SHP77 (cell line): ENCODE measurements around the gene MFN2.
"Not testable (repeated sequence)": the region's sequence is repeated elsewhere in the genome, so short reads cannot be mapped to it uniquely, and the experiment has no call there.

ENCODE experiments used
- DNase-seq, 2 experiments: peaks; one replicate each; lab custom pipeline; 2025; lab: John Stamatoyannopoulos, UW

MFN2 gene

DNA sequence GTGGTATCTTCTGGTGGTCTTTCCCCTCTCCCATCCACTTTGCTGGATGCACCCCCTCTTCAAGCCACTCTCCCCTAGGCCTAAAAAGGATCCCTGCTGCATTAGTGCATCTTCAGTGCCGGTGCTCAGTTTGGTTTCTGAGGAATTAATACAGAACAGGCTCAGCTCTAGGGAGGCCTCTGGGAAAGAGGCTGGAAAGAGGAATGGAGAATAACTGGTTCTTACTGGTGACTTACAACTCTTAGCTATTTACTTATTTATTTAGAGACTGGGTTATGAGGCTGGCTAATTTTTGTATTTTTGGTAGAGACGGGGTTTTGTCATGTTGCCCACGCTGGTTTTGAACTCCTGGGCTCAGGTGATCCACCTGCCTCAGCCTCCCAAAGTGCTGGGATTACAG lies 19.0 kb downstream of the MFN2 start:
- DNase-seq, result no peak

DNA sequence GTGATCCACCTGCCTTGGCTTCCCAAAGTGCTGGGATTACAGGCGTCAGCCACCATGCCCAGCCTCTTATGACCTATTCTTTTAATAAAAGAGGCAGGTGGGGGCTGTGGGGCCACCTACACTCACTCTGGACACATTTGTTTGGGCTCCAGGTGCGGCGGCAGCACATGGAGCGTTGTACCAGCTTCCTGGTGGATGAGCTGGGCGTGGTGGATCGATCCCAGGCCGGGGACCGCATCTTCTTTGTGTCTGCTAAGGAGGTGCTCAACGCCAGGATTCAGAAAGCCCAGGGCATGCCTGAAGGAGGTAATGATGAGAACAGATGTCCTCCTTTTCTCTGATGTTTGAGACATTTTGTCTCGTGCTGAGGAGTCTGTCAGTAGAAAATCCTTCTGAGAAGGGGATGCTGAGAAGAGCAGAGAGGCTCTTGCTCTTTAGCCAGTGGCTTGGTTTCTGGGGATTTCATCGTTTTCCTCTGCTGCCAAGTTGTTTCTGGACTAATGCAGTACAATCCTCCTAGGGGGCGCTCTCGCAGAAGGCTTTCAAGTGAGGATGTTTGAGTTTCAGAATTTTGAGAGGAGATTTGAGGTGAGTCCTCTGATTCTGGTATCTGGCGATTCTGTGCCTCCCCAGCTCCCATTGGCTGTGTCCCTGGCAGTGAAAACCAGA lies 21.1 kb downstream of the MFN2 start:
- DNase-seq, result peak; percentile 1 to 4

DNA sequence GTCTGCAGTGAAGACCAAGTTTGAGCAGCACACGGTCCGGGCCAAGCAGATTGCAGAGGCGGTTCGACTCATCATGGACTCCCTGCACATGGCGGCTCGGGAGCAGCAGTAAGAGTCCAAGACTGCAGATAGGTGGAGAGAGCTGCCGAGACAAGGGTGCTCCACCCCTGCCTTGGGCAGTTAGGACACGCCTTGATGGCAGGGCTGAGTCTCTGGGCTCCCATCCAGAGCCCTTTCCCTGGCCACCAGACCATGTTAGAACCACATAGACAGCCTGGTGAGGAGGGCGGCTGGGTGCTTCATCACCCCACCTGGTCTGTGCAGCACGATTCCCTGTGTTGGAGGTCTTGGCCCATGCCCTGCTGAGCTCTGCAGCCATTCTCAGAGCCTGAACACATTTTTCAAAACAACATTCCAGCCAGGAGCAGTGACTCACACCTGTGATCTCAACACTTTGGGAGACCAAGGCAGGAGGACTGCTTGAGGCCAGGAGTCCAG lies 21.8 kb downstream of the MFN2 start:
- DNase-seq, result no peak

DNA sequence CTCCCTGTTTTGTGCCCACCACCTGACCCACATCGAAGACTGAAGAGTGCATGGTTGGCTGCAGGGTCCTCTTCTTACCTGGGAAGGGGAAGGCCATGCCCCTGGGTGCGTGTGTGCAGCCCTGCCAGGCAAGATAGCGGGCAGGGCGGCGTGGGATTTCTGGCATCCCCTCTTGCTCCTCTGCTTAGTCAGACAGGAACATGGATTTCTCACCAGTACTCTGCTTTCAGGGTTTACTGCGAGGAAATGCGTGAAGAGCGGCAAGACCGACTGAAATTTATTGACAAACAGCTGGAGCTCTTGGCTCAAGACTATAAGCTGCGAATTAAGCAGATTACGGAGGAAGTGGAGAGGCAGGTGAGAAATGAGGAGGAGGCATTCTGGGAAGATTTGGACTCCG lies 23.5 kb downstream of the MFN2 start:
- no peak for DNase-seq

DNA sequence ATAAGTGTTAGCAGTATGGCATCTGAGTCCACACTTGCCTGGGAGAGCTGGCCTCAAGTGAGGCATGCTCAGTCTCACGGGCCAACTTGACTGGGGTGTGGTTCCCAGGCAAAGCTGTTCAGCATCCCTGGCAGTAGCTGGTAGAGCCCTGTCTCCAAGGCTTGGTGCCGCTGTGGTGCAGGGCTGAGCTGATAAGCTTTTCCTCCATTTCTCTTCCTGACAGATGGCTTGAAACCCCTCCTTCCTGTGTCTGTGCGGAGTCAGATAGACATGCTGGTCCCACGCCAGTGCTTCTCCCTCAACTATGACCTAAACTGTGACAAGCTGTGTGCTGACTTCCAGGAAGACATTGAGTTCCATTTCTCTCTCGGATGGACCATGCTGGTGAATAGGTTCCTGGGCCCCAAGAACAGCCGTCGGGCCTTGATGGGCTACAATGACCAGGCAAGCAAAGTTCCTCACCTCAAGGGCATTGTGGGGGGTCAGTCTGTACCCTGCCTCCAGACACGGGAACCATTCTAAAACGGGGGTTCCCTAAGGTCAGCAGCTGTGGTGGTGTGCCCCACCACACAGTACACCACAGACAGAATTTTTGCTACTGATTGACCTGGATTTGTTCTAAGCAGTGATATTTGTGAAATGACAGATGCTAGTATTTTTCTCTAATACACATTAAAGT lies 25.4 kb downstream of the MFN2 start:
- no peak for DNase-seq

DNA sequence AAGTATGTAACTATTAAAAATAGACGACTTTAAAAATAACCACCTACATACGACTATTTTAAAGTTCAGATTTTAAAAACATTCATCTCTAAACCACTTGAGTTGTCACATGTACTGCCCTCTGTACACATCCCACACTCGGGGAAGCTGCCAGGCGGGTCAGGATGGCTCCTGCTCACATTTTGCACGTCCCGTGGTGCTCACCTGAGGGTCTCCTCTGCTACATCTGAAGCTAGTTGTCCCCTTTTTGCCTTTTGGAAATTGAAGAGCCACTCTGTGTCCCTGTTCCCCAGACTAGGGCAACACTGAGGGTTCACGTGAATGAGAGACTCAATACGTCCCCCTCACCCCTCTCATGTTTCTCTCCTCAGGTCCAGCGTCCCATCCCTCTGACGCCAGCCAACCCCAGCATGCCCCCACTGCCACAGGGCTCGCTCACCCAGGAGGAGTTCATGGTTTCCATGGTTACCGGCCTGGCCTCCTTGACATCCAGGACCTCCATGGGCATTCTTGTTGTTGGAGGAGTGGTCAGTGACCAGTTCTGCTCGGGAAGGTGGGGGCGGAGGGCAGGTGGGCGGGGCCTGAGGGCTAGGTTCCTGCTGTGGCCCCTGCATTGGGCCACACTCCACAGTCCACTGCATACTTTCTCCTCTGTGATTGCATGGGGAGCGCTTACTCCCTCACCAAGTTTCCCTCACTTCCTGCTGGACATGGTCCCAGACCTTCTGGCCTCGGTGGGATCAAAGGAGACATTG lies 26.1 kb downstream of the MFN2 start:
- DNase-seq, result no peak

DNA sequence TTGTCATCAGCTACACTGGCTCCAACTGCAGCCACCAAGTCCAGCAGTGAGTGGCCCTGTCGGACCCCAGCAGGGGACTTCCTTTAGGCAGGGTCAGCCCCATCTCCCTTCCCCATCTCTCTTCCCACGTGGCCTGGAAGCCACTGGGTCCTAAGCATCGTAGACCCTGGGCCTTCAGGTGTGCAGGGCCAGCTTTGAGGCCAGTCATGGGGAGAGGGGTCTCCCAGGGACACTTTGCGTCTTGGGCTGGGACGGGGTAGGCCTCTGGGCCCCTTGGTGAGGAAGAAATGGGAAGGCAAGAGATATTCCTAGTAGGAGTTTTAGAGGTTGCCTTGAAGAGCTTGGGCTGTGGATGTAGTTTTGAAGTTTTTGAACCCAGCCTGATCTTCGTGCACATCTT lies 27.0 kb downstream of the MFN2 start:
- no peak for DNase-seq

DNA sequence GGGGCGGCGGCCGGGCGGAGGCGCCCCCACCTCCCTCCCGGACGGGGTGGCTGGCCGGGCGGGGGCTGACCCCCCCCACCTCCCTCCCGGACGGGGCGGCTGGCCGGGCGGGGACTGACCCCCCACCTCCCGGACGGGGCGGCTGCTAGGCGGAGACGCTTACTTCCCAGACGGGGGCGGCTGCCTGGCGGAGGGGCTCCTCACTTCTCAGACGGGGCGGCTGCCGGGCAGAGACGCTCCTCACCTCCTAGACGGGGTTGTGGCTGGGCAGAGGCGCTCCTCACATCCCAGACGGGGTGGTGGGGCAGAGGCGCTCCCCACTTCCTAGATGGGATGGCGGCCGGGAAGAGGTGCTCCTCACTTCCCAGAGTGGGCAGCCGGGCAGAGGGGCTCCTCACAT lies 28.1 kb downstream of the MFN2 start:
- not testable (repeated sequence) for DNase-seq

DNA sequence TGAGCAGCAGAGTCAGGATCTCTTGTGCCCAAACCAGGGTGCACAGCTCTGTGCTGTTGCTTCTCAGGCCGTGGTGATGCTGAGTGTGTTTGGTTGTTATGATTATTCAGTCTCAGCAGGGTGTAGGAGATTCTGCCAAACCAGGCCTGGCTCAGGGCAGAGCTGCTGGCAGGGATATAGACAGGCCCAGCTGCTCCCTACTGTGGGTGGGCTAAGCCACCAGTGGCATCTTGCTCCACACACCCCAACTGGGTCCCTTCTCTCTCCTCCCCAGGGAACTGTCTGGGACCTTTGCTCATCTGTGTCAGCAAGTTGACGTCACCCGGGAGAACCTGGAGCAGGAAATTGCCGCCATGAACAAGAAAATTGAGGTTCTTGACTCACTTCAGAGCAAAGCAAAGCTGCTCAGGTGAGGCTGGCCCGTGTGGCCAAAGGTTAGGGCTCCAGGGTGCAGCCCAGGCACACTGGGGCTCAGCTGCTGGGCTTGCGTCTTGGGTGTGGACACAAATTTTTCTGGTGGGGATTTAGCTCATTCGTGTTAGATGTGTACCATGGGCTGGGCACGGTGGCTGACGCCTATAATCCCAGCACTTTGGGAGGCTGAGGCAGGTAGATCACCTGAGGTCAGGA lies 29.2 kb downstream of the MFN2 start:
- no peak for DNase-seq

DNA sequence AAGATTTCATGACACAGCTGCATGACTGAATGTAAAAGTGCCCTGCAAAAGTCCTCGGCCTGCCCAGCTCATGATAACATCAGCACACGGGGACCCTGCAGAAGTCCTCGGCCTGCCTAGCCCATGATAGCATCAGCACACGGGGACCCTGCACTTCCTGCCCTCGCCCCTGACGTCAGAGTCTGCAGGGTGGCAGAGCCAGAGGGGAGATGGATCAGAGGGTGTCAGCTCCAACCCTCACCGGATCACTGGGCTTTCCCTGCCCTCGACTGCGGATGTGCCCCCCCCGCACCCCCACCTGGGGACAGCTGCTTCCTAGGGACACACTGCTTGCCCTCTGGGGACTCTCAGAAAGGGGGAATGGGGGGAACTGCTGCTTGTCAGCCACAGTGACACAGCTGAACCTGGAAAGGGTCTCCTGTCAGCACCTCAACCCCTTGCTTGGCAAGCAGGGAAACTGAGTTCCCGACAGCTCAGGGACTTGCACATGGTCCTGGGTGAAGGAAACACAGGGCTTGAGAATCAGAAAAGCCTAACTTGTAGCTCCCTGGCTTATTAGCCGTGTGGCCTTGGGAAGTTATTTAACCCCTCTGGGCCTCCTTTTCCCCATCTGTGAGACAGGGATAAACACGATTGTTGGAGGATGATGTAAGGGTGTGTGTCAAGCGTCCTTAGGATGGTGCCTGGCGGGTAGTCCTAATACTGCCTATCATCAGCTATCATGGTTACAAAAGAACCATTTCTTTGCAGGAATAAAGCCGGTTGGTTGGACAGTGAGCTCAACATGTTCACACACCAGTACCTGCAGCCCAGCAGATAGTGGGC lies 30.7 kb downstream of the MFN2 start:
- DNase-seq, result no peak

DNA sequence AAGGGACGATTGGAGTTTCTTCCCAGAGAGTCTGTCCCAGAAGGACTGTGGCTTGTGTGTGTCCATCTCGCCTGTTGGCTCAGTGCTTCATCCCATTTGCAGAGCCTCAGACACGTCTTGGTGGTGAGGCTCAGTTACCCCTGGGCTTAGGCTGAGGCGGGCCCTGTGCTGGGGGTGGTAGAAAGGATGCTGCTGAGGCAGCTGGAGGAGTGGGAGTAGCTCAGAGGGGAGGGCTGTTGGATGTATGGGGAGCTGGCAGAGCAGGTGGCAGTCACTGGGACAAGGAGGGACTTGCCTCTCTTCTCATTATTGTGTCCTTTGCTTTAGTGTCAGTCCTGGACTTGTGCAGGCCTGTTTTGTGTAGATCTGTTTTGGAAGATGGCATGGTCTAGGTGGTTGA lies 31.8 kb downstream of the MFN2 start:
- DNase-seq, result no peak

DNA sequence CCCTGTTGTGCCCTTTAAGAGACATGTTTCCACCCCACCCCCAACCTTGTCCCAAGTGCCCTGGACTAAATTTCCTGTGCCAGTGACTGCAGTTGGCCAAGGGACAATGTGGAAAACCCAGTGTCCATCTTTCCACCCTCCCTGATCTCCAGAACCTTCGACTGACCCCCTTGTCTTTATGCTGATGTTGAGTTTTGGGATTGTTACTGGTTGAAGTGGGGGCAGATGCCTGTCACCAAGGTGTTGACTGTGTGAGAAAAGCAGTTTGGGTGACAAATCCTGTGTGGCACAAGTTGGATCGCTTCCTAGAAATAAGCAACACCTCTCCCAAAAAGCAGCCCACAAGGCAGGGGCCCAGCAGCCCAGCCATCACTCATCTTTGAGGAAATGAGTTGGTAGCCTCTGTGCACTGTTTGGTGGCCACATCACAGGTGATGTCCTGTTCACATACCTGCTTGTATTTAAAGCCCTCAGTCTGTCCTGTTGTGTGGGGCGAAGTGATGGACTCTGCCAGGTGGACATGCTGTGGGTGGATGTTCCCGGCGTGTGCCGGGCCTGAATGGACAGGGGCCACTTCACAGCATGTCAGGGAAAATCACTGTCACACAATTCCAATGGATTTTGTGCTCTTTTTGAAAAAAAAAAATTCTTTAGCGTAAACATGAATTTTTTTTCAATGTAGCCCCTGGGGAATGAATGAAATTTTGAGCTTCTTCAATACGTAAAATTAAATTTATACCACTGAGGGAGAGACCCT lies 32.5 kb downstream of the MFN2 start:
- DNase-seq, result no peak

DNA sequence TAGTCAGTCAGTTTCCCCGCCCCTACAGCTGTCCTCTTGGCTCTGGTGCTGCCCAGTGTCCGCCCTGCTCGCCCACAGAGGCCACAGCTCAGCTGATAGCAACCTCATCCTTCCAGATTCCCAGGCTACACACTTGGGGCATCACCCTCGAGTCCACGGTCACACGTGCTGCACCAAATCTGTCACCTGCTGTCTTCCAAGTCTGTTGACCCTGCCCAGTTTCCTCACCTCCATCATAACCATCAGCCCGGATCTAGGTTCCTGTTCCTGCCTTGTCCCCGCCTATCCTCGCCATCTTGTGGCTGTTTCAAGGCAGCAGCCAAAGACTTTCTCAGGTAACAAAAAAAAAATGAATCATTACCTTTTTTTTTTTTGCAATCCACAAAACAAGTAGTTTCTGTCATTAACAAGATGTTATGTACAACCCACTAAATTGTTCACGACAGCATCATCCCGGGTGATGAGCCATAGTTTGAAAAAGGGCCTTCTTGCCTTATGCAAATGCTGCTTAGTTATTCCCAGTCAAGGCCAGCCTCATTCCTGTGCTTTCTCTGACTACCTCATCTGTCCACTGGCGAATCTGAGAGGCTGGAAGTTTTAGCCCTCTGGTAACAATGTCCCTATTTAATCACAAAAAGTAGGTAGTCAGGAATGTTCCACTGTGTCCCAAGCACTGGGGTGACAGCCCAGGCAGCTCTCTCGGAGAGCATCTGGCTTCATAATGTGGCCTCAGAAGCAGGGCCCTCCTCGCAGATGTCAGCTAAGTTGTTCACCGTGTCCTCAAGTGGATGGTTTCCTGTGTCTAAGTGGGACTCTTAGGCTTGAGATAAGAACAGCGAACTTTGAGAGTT lies 34.1 kb downstream of the MFN2 start:
- DNase-seq, result no peak

DNA sequence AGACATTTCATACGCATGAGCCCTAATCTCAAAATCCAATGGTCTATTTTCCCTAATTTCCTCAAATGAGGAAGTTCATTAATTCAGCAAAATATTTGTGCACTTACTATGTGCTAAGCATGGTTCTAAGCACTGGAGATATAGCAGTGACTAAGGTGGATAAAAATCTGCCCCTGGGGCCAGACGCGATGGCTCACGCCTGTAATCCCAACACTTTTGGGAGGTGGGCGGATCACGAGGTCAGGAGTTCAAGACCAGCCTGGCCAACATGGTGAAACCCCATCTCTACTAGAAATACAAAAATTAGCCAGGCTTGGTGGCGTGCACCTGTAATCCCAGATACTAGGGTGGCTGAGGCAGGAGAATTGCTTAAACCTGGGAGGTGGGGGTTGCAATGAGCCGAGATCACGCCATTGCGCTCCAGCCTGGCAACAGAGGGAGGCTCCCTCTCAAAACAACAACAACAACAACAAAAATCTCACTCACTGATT lies 34.8 kb downstream of the MFN2 start:
- DNase-seq, result no peak

DNA sequence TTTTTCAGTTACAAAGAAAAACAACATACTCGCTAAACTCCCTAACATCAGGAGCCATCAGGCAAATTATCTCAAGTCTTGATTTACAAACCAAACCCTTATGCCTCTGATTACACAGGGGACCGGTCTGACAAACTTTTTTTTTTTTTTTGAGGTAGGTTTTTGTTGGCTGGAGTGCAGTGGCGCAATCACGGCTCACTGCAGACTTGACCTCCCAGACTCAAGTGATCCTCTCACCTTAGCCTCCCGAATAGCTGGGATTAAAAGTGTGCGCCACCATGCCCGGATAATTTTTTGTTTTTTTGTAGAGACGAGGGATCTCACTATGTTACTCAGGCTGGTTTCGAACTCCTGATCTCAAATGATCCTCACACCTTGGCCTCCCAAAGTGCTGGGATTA lies 35.3 kb downstream of the MFN2 start:
- DNase-seq, result no peak

DNA sequence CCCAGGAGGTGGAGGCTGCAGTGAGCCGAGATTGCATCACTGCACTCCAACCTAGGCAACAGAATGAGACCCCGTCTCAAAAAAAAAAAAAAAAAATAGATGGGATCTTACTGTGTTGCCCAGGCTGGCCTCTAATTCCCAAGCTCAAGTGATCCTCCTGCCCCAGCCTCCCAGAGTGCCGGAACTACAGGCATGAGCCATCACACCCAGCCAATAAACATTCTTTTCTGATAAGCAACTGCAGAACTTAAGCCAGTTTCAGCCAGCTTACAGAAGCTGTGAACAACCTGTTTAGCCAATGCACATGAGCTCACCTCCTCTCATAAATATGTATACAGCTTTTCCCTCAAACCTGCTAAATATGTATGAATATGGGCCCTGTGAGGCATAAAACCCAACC lies 35.9 kb downstream of the MFN2 start:
- DNase-seq, result no peak

DNA sequence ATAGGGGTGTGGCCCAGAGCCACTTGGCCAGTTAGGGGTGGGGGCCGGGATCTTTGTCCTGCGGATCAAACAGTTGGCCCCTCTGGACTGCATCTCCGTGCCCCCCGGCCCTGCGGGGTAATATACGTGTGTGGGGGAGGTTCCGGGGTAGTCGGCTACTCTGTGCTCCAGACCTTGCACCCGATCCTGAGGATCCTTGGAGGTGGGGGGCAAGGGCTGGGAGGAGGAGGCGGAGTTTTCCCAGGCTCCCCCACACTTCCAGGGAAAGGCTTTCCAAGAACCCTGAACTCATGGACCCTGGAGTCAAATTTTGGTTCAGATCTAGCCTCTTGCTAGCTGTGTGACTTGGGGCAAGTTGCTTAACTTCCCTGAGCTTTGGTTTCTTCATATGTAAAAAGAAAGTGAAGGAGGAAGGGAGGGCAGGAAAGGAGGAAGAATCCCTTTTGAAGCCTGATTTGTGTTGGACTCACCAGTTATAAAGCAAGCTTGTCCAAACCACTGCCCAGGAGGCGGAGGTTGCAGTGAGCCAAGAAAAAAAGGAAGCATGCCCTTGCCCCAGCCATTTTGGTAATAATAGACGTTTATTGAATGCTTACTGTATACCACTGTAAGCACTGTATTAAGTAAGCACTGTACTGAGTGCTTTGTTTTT lies 39.7 kb downstream of the MFN2 start:
- no peak for DNase-seq

DNA sequence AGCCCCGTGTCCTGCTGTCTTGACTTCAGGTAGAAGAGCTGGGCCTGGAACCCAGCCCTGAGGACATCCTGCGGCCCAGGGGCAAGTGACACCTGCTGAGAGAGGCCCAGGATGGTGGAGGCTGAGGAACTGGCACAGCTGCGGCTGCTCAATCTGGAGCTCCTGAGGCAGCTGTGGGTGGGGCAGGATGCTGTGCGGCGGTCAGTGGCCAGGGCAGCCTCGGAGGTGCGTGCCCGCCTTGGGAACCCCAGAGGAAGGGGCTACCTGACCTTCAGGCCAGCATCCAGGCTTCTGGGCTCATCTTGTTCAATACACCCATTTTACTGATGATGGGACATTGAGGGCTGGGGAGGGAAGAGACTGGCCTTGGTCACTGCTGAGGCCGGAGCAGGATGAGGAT lies 41.4 kb downstream of the MFN2 start:
- DNase-seq, result no peak

DNA sequence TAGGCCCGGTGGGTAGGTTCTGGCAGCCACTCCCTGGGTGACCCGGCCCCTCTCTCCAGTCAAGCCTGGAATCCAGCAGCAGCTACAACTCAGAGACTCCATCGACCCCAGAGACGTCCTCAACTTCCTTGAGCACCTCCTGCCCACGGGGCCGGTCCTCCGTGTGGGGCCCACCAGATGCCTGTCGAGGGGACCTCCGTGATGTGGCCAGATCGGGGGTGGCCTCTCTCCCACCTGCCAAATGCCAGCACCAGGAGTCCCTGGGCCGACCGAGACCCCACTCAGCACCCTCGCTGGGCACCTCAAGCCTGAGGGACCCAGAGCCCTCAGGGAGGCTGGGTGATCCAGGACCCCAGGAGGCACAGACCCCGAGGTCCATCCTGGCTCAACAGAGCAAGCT lies 41.8 kb downstream of the MFN2 start:
- no peak for DNase-seq
